ENCODE data around the gene GRPEL1. TPM values are rescaled to one million over a fixed set of nuclear protein-coding genes. Genes with fewer than 3 reads are reported as not detected.

GRPEL1 gene
- total RNA-seq, 4 donors from 2014 or later = 25.4 to 62.1 (median 33.8) TPM

DNA sequence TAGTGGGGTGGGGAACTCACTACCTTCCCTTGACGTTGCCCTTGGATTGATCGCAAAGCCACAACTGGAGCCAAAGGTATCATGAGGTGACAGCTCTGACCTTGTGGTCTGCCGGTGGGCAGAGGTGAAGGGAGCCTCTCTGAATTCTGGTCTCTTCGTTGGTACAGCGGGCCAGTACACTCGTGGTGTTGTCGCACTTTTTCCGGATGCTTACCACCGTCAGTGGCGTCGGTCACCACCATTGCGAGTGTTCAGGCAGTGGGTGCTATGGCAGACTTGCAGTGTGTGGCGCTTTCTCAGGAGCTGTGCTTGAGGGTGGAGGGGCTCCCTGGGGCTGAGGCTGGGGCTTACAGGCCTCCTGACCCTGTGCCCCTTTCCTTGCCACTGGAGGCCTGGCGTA, 5.2 kb upstream of the GRPEL1 start:
- no peak for ATAC-seq (ENCODE audit: low FRiP score)
- TF ChIP-seq, protein P1, sequence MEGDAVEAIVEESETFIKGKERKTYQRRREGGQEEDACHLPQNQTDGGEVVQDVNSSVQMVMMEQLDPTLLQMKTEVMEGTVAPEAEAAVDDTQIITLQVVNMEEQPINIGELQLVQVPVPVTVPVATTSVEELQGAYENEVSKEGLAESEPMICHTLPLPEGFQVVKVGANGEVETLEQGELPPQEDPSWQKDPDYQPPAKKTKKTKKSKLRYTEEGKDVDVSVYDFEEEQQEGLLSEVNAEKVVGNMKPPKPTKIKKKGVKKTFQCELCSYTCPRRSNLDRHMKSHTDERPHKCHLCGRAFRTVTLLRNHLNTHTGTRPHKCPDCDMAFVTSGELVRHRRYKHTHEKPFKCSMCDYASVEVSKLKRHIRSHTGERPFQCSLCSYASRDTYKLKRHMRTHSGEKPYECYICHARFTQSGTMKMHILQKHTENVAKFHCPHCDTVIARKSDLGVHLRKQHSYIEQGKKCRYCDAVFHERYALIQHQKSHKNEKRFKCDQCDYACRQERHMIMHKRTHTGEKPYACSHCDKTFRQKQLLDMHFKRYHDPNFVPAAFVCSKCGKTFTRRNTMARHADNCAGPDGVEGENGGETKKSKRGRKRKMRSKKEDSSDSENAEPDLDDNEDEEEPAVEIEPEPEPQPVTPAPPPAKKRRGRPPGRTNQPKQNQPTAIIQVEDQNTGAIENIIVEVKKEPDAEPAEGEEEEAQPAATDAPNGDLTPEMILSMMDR (IDR thresholded peaks at IDR 0.05) = no peak
- no peak for DNase-seq (ENCODE audit: low spot score)

DNA sequence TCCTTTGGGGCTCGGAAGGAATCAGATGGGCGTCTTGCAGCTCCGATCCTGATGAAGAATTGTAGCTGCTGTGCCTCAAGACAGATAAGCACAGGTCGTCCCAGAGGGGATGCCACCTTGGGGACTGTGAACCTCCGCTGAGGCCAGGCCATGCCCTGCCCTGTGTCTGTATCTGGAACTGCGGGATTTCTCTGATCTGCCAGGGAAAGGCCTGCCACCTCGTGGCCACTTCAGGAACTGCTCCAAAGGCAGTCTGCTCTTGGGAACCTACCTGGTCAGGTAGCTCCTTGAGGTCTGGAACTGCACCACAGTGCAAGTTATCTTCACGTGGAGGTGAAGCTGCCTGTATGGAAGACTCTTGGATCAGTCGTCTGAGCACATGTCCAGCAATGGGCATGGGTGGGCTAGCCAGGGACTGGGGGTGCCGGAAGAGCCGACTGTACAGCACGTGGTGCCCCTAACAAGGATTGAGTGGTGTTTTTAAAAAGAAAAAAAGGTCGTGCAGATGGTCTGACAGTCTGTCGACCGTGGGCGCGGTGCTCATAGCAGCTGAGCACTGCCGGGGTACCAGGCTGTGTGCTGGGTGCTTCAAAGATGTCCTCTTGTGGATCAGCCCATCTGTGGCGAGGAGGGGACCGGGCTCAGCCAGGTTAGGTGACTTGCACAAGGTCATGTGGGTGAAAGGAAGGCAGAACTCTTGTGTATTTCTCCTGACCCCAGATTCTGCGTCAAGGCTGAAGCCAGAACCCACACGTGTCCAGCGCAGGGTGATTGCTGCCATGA, 3.1 kb upstream of the GRPEL1 start:
- ATAC-seq (ENCODE audit: low FRiP score) (peak; percentile 45), DNase-seq (ENCODE audit: low spot score) (peak; percentile 84)
- TF ChIP-seq, protein P1 (IDR thresholded peaks at IDR 0.05) = peak in 2 of 3 donors; percentile 63 to 82

DNA sequence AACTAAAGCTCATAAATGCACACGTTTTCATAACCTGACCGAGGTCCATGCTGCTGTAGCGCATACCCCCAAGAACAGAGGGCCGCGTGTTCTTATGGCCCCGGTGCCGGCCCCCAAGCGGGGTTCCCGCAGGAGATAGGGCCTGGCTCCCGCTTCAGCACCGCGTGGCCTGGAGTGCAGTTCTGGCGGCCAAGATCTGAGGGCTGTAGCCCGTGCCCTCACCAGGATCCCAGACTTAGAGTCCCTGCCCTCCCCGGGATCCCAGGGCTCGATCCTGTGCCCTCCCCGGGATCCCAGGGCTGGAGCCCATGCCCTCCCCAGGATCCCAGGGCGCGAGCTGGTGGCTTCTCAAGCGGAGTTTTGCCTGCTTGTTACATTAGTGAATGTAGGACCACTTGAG, 1.0 kb upstream of the GRPEL1 start:
- TF ChIP-seq, protein P1 (IDR thresholded peaks at IDR 0.05) = no peak
- ATAC-seq (ENCODE audit: low FRiP score) (no peak), DNase-seq (ENCODE audit: low spot score) (no peak)

DNA sequence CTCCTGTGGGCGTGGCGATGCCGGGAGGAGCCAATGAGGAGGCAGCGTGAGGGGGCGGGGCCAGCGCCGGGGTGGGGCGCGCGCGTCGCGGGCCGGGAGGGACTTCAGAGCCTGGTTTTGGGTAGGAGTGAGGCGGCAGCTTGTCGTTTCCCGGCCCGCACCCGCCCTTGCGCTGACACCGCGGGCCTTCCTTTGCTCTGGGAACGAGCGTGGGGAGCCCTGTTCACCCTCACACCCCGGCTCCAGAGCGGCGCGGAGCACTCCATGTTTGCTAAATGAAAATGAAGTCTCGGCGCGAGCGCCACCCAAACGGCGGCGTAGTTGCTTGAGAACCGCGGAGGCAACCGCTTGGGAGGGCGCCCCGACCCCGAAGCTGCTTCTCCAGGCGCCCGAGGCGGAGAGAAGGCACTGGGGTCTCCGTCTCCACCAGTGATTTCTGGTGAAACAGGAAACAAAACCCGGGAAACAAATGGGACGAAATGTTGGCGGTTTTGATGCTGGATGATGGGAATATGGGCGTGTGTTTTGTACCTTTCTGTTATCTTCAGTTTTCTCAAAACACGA, 497 bp upstream of the GRPEL1 start:
- TF ChIP-seq, protein P1 (IDR thresholded peaks at IDR 0.05) = no peak
- ATAC-seq (ENCODE audit: low FRiP score) (no peak), DNase-seq (ENCODE audit: low spot score) (no peak)

DNA sequence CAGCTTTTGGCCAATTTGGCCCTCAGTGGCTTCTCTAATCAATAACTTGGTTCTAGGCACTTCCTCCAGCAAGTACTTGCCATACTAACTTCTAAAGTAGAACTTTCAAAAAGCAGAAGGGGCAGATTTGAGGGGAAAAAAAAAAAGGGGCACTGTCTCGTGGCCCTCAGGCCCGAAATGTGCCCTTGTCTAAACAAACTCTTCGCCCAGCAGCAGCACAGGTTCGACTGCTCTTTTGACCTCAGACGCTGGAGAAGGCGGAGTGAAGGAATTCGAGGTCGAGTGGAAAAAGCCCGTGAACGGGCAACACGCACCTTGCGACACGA, 775 bp downstream of the GRPEL1 start:
- ATAC-seq (ENCODE audit: low FRiP score) (no peak), DNase-seq (ENCODE audit: low spot score) (no peak)
- TF ChIP-seq, protein P1 (IDR thresholded peaks at IDR 0.05) = no peak

DNA sequence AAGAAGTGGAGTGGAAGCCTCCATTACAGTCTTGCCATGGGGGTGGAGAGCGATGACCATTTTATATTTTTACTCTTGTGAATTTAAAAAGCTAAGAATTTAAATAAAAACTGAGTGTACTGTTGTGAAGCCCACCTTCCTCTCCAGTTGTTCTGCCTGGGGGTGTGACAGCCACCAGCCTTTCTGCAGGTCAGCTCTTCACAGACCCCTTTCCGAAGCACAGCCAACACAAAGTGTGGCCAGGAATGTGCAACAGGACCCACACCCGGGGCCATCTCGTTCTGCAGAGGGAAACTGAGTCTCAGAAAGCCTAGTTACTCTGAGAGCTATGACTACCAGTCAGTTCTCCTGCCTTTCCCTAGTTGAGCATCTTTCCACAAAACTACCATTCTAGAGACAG, 1.4 kb downstream of the GRPEL1 start:
- DNase-seq (ENCODE audit: low spot score) = no peak
- no peak for ATAC-seq (ENCODE audit: low FRiP score)
- TF ChIP-seq, protein P1 (IDR thresholded peaks at IDR 0.05) = no peak

DNA sequence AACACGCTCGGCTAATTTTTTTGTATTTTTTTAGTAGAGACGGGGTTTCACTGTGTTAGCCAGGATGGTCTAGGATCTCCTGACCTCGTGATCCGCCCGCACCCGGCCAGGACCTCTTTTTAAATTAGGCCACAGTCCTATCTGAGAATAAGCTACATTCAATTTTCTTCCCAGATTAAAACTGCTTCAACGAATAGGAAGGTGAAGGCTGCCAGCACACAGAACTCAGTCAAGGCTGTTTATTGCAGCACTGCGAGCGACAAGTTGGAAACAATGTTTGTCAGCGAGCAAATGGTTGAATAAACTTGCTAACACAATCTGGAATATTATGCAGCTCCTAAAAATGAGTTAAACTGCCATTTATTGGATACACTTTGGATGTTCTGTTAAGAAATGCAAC, 1.9 kb downstream of the GRPEL1 start:
- TF ChIP-seq, protein P1 (IDR thresholded peaks at IDR 0.05) = no peak
- no peak for ATAC-seq (ENCODE audit: low FRiP score)
- DNase-seq (ENCODE audit: low spot score) = no peak
